ENCODE results near the gene IFI16. TPM values are rescaled to one million over a fixed set of nuclear protein-coding genes. Genes with fewer than 3 reads are reported as not detected.

The IFI16 gene
- total RNA-seq, 1 donor from 2014 or later: 258 TPM

DNA sequence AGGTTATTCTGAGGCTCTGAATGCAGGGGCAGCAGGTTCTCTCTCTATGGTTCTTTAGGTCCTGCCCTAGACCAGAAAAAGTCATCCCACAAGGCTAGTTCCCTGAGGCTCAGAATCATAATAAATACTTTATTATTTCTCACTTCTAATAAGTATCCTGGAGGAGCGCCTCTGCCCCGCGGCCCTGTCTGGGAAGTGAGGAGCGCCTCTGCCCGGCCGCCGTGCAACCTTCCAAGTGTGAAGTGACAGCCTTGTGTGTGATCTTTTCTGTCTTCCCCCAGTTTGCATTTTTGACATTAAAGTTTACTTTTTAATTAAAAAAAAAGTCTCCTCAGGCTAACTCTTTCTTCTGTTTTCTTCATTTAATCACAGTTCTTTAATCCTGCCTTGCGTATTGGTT lies 55.4 kb downstream of the IFI16 start:
- TF ChIP-seq, protein P1, sequence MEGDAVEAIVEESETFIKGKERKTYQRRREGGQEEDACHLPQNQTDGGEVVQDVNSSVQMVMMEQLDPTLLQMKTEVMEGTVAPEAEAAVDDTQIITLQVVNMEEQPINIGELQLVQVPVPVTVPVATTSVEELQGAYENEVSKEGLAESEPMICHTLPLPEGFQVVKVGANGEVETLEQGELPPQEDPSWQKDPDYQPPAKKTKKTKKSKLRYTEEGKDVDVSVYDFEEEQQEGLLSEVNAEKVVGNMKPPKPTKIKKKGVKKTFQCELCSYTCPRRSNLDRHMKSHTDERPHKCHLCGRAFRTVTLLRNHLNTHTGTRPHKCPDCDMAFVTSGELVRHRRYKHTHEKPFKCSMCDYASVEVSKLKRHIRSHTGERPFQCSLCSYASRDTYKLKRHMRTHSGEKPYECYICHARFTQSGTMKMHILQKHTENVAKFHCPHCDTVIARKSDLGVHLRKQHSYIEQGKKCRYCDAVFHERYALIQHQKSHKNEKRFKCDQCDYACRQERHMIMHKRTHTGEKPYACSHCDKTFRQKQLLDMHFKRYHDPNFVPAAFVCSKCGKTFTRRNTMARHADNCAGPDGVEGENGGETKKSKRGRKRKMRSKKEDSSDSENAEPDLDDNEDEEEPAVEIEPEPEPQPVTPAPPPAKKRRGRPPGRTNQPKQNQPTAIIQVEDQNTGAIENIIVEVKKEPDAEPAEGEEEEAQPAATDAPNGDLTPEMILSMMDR (IDR thresholded peaks at IDR 0.05; ENCODE audit: unreplicated experiment): no peak
- Mint-ChIP-seq H3K27ac (ENCODE audit: unreplicated experiment) (no peak overlapping the region), H3K4me1 (ENCODE audit: unreplicated experiment) (peaks cover 16% of the 10 kb centered on the region), H3K9me3 (ENCODE audit: unreplicated experiment) (no peaks in the 10 kb centered on the region), H3K27me3 (ENCODE audit: unreplicated experiment) (no peaks in the 10 kb centered on the region), H3K36me3 (ENCODE audit: low read depth, unreplicated experiment) (peaks cover 31% of the 10 kb centered on the region), H3K4me3 (ENCODE audit: unreplicated experiment) (no peak overlapping the region)
- DNase-seq (ENCODE audit: low spot score): no peak

DNA sequence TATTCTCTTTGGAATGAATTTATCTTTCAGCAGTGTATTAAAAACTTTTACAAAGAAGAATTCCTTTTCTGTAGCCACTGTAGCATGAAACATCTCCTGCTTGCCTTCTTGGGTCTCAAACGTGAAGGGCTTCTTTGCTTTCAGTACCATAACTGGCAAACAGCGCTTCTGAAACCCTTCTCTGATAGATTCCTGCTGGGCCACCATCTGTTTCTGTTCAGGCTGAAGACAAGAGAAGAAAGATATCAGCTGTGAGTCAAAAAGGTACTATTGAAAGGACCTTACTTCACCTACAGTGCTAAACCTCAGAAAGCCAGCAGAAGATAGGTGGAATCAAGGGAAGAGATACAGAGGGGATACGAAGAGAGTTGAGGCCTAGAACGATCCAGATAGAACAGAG lies 56.4 kb downstream of the IFI16 start:
- H3K27ac Mint-ChIP-seq (ENCODE audit: unreplicated experiment): no peak overlapping the region
- peaks cover 26% of the 10 kb centered on the region for H3K36me3 Mint-ChIP-seq (ENCODE audit: low read depth, unreplicated experiment)
- H3K27me3 Mint-ChIP-seq (ENCODE audit: unreplicated experiment): no peaks in the 10 kb centered on the region
- H3K4me1 Mint-ChIP-seq (ENCODE audit: unreplicated experiment): peaks cover 16% of the 10 kb centered on the region
- no peaks in the 10 kb centered on the region for H3K9me3 Mint-ChIP-seq (ENCODE audit: unreplicated experiment)
- DNase-seq (ENCODE audit: low spot score): no peak
- H3K4me3 Mint-ChIP-seq (ENCODE audit: unreplicated experiment): no peak overlapping the region
- TF ChIP-seq, protein P1 (IDR thresholded peaks at IDR 0.05; ENCODE audit: unreplicated experiment): no peak

DNA sequence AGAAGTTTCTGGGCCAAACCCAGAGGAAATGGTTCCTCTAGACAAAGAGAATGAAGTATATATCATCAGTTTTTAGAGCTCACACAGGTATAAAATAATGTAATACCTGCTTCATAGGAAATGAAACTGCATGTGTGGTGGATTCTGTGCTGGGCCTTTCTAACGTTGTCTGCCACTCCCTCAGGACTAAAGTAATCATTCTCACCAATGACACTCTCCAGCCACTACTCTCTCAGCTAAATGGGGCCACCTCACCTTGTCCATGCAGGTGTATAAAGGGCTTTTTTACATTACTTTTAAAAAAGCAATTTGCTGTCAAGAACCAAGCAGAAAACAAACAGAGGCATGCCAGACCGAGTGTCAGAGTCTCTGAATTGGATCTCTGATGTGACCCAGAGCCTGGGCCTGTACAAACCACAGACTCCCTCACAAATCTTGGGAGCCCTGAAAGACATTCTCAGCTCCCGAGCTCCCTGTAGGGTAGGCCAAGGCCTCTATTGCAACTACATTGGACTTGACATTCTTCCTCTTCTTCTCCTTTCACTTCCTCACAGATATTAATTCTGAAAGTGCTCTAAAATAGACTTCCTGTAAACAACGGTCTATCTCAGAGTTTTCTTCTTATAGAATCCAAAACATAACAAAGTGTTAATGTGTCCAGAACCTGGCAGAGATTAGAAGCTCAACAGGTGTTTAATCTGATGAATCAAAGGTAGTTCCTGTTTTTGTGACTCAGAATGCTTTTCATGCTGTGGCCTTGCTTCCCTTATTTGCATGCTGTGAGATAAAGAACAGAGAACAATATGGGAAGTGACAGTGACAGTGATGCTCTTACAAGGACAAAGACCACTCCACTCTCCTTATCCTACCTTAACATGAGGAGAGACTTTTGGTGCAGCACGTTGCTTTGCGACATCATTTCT lies 58.3 kb downstream of the IFI16 start:
- Mint-ChIP-seq H3K27me3 (ENCODE audit: unreplicated experiment) (no peaks in the 10 kb centered on the region), H3K9me3 (ENCODE audit: unreplicated experiment) (no peaks in the 10 kb centered on the region), H3K4me1 (ENCODE audit: unreplicated experiment) (peaks cover 16% of the 10 kb centered on the region), H3K36me3 (ENCODE audit: low read depth, unreplicated experiment) (peaks cover 20% of the 10 kb centered on the region), H3K4me3 (ENCODE audit: unreplicated experiment) (no peak overlapping the region), H3K27ac (ENCODE audit: unreplicated experiment) (peak overlapping the region; percentile 32)
- no peak for DNase-seq (ENCODE audit: low spot score)
- TF ChIP-seq, protein P1 (IDR thresholded peaks at IDR 0.05; ENCODE audit: unreplicated experiment): no peak

DNA sequence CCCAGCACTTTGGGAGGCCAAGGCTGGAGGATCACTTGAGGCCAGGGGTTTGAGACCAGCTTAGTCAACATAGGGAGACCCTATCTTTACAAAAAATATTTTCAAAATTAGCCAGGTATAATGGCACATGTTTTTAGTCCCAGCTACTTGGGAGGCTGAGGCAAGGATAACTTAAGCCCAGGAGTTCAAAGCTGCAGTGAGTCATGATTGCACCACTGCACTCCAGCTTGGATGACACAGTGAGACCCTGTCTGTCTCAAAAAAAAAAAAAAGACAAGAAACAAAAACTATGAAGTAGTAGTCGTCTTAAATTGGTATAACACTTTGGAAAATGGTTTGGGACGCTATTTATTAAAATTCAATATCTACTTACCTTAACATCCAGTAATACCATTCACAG lies 59.2 kb downstream of the IFI16 start:
- H3K27me3 Mint-ChIP-seq (ENCODE audit: unreplicated experiment): no peaks in the 10 kb centered on the region
- H3K27ac Mint-ChIP-seq (ENCODE audit: unreplicated experiment): no peak overlapping the region
- TF ChIP-seq, protein P1 (IDR thresholded peaks at IDR 0.05; ENCODE audit: unreplicated experiment): no peak
- H3K4me1 Mint-ChIP-seq (ENCODE audit: unreplicated experiment): peaks cover 16% of the 10 kb centered on the region
- H3K4me3 Mint-ChIP-seq (ENCODE audit: unreplicated experiment): no peak overlapping the region
- DNase-seq (ENCODE audit: low spot score): no peak
- H3K9me3 Mint-ChIP-seq (ENCODE audit: unreplicated experiment): no peaks in the 10 kb centered on the region
- H3K36me3 Mint-ChIP-seq (ENCODE audit: low read depth, unreplicated experiment): peaks cover 12% of the 10 kb centered on the region

DNA sequence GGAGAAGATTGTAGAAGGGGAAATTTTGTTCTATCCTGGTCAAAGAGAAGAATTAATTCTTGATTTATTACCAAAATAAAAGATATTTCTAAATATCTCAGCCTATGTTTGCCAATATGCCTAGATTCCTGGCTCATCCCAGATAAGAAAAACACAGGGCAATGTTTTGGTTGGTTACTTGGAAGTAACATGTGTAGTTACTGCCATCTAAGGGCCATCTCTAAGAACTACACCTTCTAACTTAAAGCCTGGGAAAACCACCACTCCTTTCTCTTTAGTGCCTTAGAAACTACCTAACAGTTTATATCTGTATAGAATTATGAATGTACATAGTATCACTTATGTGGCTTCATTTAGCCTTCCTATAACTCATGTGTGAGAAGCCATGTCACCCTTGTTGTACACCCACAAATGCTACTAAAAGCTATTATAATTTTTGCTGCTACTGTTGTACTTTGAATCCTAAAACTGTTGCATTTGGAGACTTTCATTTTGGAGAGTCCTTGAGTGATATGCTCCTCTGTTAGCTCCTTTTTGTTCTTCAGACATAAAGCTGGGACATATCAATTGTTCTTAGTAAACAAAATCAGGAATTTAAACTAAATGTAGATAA lies 62.4 kb downstream of the IFI16 start:
- Mint-ChIP-seq H3K4me1 (ENCODE audit: unreplicated experiment) (peaks cover 14% of the 10 kb centered on the region), H3K27ac (ENCODE audit: unreplicated experiment) (peak overlapping the region; percentile 68), H3K36me3 (ENCODE audit: low read depth, unreplicated experiment) (peaks cover 6% of the 10 kb centered on the region), H3K27me3 (ENCODE audit: unreplicated experiment) (no peaks in the 10 kb centered on the region), H3K9me3 (ENCODE audit: unreplicated experiment) (no peaks in the 10 kb centered on the region), H3K4me3 (ENCODE audit: unreplicated experiment) (no peak overlapping the region)
- TF ChIP-seq, protein P1 (IDR thresholded peaks at IDR 0.05; ENCODE audit: unreplicated experiment): peak; percentile 68
- peak; percentile 20 for DNase-seq (ENCODE audit: low spot score)

Data from endothelial cell (in vitro differentiated cells).